HL-60/S4 treated with phorbol 12-myristate 13-acetate at 8.2 ng/mL for 4 days and 3 days (cell line): ENCODE measurements around the gene FOLR1.

Experiments used
- in situ Hi-C: fragments of 300-500 bp; cut with MboI; formaldehyde crosslinking; loops from 2 replicates; pipeline ENCODE4 v1.15.0; 2022; ENCODE audit warnings: low sequenced_read_pairs

The FOLR1 gene

GRCh38 chr11:72222907-72223614, 31.1 kb downstream of the FOLR1 start:
- in situ Hi-C loops = no loop called here

- in situ Hi-C loops = no loop called here
Measured at GRCh38 chr11:72223615-72224563, 31.9 kb downstream of the FOLR1 start.

- in situ Hi-C loops = no loop called here
Measured at GRCh38 chr11:72224564-72225410, 32.8 kb downstream of the FOLR1 start, which contains the start of gene INPPL1. Gene INPPL1, plus strand, starts transcription at chr11:72224767. Its CDS starts 218 bp downstream, at chr11:72224985.

GRCh38 chr11:72225411-72225951, 33.5 kb downstream of the FOLR1 start:
- in situ Hi-C loops = no loop called here

GRCh38 chr11:72226701-72227100, 34.8 kb downstream of the FOLR1 start:
- in situ Hi-C loops = no loop called here

- in situ Hi-C loops = no loop called here
Measured at GRCh38 chr11:72227316-72228228, 35.6 kb downstream of the FOLR1 start.

- in situ Hi-C loops = no loop called here
Measured at GRCh38 chr11:72228229-72228843, 36.4 kb downstream of the FOLR1 start.

- in situ Hi-C loops = no loop called here
Measured at GRCh38 chr11:72228844-72229231, 36.9 kb downstream of the FOLR1 start.

- in situ Hi-C loops = no loop called here
Measured at GRCh38 chr11:72229336-72229924, 37.5 kb downstream of the FOLR1 start.

GRCh38 chr11:72229925-72230763, 38.2 kb downstream of the FOLR1 start:
- in situ Hi-C loops = no loop called here

- in situ Hi-C loops = no loop called here
Measured at GRCh38 chr11:72230764-72231365, 38.9 kb downstream of the FOLR1 start.

- in situ Hi-C loops = no loop called here
Measured at GRCh38 chr11:72231396-72232259, 39.7 kb downstream of the FOLR1 start.

GRCh38 chr11:72232260-72233055, 40.5 kb downstream of the FOLR1 start:
- in situ Hi-C loops = no loop called here

- in situ Hi-C loops = no loop called here
Measured at GRCh38 chr11:72233056-72233772, 41.3 kb downstream of the FOLR1 start.
